Ascending aorta (tissue), 2 donors: ENCODE data around the gene SELENOO. TPM values are rescaled to one million over a fixed set of nuclear protein-coding genes. Genes with fewer than 3 reads are reported as not detected.

Source experiments
- DNase-seq, 2 donors: peaks; one replicate each; pipeline ENCODE4 v3.0.0-alpha.2; 2019; ENCODE audit warnings: low spot score in 2 of 2
- H3K27ac ChIP-seq, 2 donors: fragments of 200-600 bp; sonication (generic); one replicate each; pipeline ENCODE4 v1.5.1; 2016 to 2017; ENCODE audit warnings: mild to moderate bottlenecking in 1 of 2
- H3K27me3 ChIP-seq: fragments of 200-600 bp; sonication (generic); one replicate; pipeline ENCODE4 v1.5.1; 2017
- H3K36me3 ChIP-seq, 2 donors: fragments of 200-600 bp; sonication (generic); one replicate each; pipeline ENCODE4 v1.5.1; 2016
- H3K4me1 ChIP-seq, 2 donors: fragments of 200-600 bp; sonication (generic); one replicate each; pipeline ENCODE4 v1.5.1; 2016 to 2017; ENCODE audit warnings: mild to moderate bottlenecking in 1 of 2
- H3K4me3 ChIP-seq, 2 donors: fragments of 200-600 bp; sonication (generic); one replicate each; pipeline ENCODE4 v1.5.1; 2016 to 2017; ENCODE audit warnings: mild to moderate bottlenecking in 1 of 2
- H3K9me3 ChIP-seq, 2 donors: fragments of 200-600 bp; sonication (generic); one replicate each; pipeline ENCODE4 v1.5.1; 2016
- CTCF ChIP-seq, 3 experiments: fragments of 200-600 bp in 2 of 3; fragments of 450-650 bp in 1 of 3; sonication (generic) in 2 of 3; IDR thresholded peaks; one replicate each; pipeline ENCODE4 v1.5.1; 2016 to 2019; ENCODE audit warnings: antibody characterized with exemption in 3 of 3, mild to moderate bottlenecking in 1 of 3, moderate library complexity in 1 of 3
- intact Hi-C: fragments of 100-400 bp; cut with DNase I; formaldehyde crosslinking; loops from one replicate; pipeline ENCODE4 v1.15.1; 2023
- total RNA-seq: library from RNA; depleted of rRNA; stranded (reverse); fragments of >200 nt; gene quantifications from one replicate; pipeline ENCODE4 v1.1.0, GENCODE V29; 2016

Gene SELENOO
- total RNA-seq: 41.7 TPM

DNA sequence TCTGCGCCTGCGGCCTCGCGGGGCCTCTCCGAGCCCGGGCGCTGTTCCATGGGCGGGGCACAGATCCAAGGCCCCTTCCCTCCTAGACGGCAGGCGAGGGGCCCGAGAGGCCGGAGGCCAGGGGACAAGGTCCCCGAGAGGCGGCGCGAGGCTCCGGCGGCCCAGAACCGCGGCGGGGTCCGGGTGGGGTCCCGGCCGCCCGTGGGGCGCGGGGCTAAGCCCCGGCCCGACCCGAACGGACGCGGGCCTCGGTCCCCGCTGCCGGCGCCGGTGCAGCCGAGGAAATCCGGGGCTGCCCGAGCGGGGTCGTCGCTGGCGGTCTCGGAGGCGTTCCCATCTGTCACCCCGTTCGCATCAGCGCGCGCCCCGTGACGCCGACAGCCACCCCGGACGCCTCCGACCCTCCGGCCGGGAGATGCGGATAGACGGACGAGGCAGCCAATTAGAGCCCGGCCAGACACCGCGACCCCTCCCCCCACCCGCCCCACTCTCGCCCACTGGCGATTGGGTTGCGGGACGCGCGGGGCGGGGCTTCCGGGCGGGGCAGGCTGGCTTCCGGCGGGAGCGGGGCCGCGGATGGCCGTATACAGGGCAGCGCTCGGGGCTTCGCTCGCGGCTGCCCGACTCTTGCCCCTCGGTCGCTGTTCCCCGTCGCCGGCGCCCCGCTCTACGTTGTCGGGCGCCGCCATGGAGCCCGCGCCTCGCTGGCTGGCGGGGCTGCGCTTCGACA is at the start of gene SELENOO:
Gene SELENOO, plus strand, starts transcription at position 551 of the 730 bp plus-strand sequence. Its CDS starts 26 bp downstream, at position 577.
- no peak for TF ChIP-seq CTCF (IDR thresholded peaks at IDR 0.05)
- peak within 1 kb of the TSS; percentile 68 to 80 for H3K27ac ChIP-seq
- H3K27me3 ChIP-seq: no peaks in the 10 kb centered on the region
- H3K9me3 ChIP-seq: no peaks in the 10 kb centered on the region
- H3K4me1 ChIP-seq: peaks cover 13 to 14% of the 10 kb centered on the region in 2 donors
- peak; percentile 66 to 93 for DNase-seq
- H3K36me3 ChIP-seq: peaks cover 11 to 12% of the 10 kb centered on the region in 2 donors
- intact Hi-C loops: loop anchor here (1.0 to 5.0 kb wide), 6 partner anchors 14 to 348 kb away; partner anchors contain the start of genes ALG12, CRELD2, LMF2 and NCAPH2
- H3K4me3 ChIP-seq: peak within 1 kb of the TSS; percentile 76 to 88

DNA sequence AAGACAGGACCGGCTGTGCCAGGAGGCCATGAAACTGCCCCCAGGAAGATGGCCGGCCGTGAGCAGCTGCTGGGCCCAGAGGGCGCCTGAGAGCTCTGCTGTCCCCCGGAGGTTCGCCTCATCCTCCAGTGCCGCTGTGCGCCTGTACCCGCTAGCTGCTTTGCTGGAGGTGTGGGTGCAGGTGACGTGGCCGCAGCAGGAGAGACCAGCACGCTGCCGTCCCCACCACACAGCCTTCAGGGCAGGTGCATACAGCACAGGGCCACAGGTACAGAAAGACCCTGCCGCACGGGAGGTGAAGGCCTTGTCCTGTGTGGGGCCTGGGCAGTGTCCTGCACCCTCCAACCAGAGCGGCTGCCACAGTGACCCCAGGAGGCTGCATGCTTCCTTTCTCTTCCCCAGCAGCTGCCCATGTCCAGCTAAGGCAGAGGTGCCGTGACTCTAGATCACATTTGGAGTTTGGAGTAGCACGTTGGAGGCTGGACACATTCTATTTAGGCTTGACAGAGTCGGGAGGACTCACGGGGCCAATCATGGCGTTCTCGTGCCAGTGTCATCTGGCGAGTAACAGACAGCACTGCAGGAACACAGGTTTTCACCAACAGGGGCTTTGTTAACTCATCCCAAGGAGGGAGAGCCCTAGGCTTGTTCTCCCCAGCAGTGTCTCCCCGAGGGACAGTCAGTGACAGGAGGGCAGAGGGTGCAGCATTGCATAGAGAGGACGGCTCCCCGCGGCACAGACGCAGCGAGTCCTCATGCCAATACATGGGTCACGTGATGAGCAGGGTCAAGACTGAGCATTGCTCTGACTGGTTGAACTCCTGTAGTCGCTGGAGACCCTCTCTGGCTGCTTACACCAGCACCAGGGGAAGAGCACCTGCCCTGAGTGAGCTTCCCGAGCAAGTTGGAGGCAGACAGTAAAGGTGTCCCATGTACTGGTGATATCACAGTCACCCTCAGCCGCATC is 49.0 kb upstream of the SELENOO start:
- Histone ChIP-seq H3K27ac (no peak overlapping the region), H3K27me3 (peaks cover 4% of the 10 kb centered on the region), H3K36me3 (no peaks in the 10 kb centered on the region), H3K9me3 (no peaks in the 10 kb centered on the region), H3K4me1 (no peaks in the 10 kb centered on the region), H3K4me3 (no peak overlapping the region)
- intact Hi-C loops: no loop called here
- DNase-seq: no peak
- TF ChIP-seq CTCF (IDR thresholded peaks at IDR 0.05): no peak

- no peak for TF ChIP-seq CTCF (IDR thresholded peaks at IDR 0.05)
- intact Hi-C loops: no loop called here
- Histone ChIP-seq H3K36me3 (no peaks in the 10 kb centered on the region), H3K9me3 (no peaks in the 10 kb centered on the region), H3K4me1 (no peaks in the 10 kb centered on the region), H3K4me3 (no peak overlapping the region), H3K27me3 (peaks cover 4% of the 10 kb centered on the region), H3K27ac (no peak overlapping the region)
- DNase-seq: no peak
Measured at GRCh38 chr22:50153056-50153755, 47.6 kb upstream of the SELENOO start.

DNA sequence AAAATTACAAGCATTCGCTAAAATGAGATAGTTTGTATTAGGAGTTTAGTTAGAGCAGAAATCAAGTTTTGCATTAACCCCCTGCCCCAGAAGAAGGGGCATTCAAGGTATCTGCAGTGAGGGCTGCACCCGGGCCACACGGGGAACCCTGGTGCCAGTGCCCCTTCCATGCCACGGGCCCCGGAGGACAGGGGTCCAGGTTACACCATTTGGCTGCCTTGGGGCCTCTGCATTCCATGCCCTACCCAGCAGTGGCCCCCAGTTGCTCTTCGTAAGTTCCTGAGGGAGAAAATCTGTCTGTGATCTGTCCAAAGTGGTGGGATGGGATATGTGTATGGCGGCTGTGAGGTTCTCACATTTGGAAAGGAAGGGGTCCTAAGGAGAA is 47.1 kb upstream of the SELENOO start:
- peaks cover 4% of the 10 kb centered on the region for H3K27me3 ChIP-seq
- no peak for DNase-seq
- TF ChIP-seq CTCF (IDR thresholded peaks at IDR 0.05): no peak
- H3K4me3 ChIP-seq: no peak overlapping the region
- H3K27ac ChIP-seq: no peak overlapping the region
- no peaks in the 10 kb centered on the region for H3K4me1 ChIP-seq
- H3K9me3 ChIP-seq: no peaks in the 10 kb centered on the region
- intact Hi-C loops: no loop called here
- H3K36me3 ChIP-seq: no peaks in the 10 kb centered on the region

DNA sequence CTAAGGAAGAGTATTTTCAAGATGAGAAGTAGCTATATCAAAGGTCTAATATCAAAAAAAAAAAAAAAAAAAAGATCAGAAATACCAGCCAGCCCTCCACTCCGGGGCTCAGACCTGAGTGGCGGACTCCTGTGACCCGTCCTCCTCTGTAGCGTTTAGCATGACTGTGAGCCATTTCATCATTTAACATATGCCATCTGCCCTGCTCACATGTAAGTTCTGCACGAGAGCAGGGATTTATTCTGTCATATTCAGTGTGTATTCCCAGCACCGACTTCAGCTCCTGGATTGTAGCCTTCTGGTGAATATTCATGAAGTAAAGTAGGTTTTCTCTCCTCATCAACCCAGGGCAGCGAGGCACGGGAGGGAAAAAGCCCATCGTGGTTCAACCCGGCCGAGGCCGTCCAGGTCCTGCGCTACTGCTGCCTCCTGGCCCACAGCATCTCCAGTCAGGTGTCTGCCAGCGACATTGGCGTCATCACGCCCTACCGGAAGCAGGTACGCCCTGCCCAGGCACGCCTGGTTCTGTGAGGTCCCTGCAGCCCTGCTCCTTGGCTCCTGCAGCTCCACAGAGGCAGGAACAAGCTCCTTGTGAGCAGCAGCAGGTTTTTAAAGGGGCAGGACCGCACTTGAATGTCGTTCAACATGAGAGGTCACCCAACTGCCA is 43.0 kb upstream of the SELENOO start:
- TF ChIP-seq CTCF (IDR thresholded peaks at IDR 0.05): no peak
- no peak for DNase-seq

More for the DNA sequence above, 43.0 kb upstream of the SELENOO start:
- no peaks in the 10 kb centered on the region for H3K4me1 ChIP-seq
- H3K9me3 ChIP-seq: no peaks in the 10 kb centered on the region
- intact Hi-C loops: no loop called here
- no peaks in the 10 kb centered on the region for H3K27me3 ChIP-seq
- H3K27ac ChIP-seq: no peak overlapping the region
- no peaks in the 10 kb centered on the region for H3K36me3 ChIP-seq
- H3K4me3 ChIP-seq: no peak overlapping the region
